Thyroid gland (tissue), 4 donors: ENCODE data around the gene PPP1R12A. TPM values are rescaled to one million over a fixed set of nuclear protein-coding genes. Genes with fewer than 3 reads are reported as not detected.
"Not testable (repeated sequence)": the region's sequence is repeated elsewhere in the genome, so short reads cannot be mapped to it uniquely, and the experiment has no call there.

ENCODE experiments used
- DNase-seq, 2 donors: peaks; one replicate each; pipeline ENCODE4 v3.0.0-alpha.2; 2019
- H3K27ac ChIP-seq, 3 donors: fragments of 200-600 bp; sonication (generic); 1 replicate in 2 of 3; 2 replicates in 1 of 3; pipeline ENCODE4 v1.5.1; 2016 to 2019; ENCODE audit warnings: mild to moderate bottlenecking in 1 of 3, moderate library complexity in 1 of 3
- H3K27me3 ChIP-seq: fragments of 200-600 bp; sonication (generic); one replicate; pipeline ENCODE4 v1.5.1; 2019
- H3K36me3 ChIP-seq, 2 donors: fragments of 200-600 bp; sonication (generic); one replicate each; pipeline ENCODE4 v1.5.1; 2016 to 2019
- H3K4me1 ChIP-seq, 2 donors: fragments of 200-600 bp; sonication (generic); one replicate each; pipeline ENCODE4 v1.5.1; 2017 to 2019
- H3K4me3 ChIP-seq, 3 donors: fragments of 200-600 bp; sonication (generic); replicated peaks in 1 of 3; 1 replicate in 2 of 3; 2 replicates in 1 of 3; pipeline ENCODE4 v1.5.1; 2016; ENCODE audit warnings: mild to moderate bottlenecking in 1 of 3
- H3K9me3 ChIP-seq: fragments of 200-600 bp; sonication (generic); one replicate; pipeline ENCODE4 v1.5.1; 2017
- POLR2A ChIP-seq, 2 donors: fragments of 450-650 bp; IDR thresholded peaks; one replicate each; pipeline ENCODE4 v1.6.1; 2017; ENCODE audit warnings: antibody characterized with exemption in 2 of 2, mild to moderate bottlenecking in 2 of 2, moderate library complexity in 1 of 2
- WGBS, 2 donors: methylation state at CpG; one replicate each; pipeline ENCODE4 v1.1.5; 2017; 5-methylcytosine and 5-hydroxymethylcytosine counted together
- intact Hi-C: fragments of 100-400 bp; cut with DNase I; formaldehyde crosslinking; loops from one replicate; pipeline ENCODE4 v1.15.1; 2023
- total RNA-seq, 4 donors: library from RNA; depleted of rRNA; stranded (reverse); fragments of >200 nt; gene quantifications; one replicate each; pipeline ENCODE4 v1.2.3, GENCODE V29; 2016
- TF ChIP-seq, protein P1 (sequence below), 6 experiments: fragments of 200-600 bp in 3 of 6; fragments of 450-650 bp in 3 of 6; sonication (generic) in 3 of 6; IDR thresholded peaks; one replicate each; pipeline ENCODE4 v1.5.1; 2016 to 2019; ENCODE audit warnings: antibody characterized with exemption in 6 of 6, mild to moderate bottlenecking in 2 of 6, inconsistent platforms in 1 of 6, moderate library complexity in 1 of 6

PPP1R12A gene
- total RNA-seq, 4 donors from 2014 or later = 90.0 to 128 (median 100) TPM

DNA sequence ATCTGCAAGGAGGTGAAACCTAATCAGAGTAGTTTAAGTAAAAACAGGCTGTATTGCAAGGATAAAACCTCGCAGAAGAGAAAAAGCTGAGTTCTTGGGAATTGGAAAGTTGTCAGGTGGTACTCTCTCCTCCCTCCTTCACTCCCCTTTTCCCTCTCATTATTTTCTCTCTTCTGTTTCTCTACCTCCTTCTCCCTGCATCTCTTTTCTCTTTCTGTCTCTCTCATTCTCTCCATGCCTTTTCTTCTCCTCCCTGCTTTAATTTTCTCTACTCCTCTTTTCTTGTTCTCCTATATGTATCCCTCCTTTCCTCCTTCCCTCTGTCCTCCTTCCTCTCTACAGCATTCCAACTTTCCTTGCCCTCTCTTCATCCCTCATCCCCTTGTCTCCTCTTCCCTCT is 14.2 kb upstream of the PPP1R12A start:
- Histone ChIP-seq H3K27me3 (no peaks in the 10 kb centered on the region), H3K4me3 (no peak overlapping the region), H3K4me1 (no peaks in the 10 kb centered on the region), H3K9me3 (no peaks in the 10 kb centered on the region), H3K36me3 (no peaks in the 10 kb centered on the region), H3K27ac (no peak overlapping the region)
- no peak for DNase-seq
- intact Hi-C loops = no loop called here
- no peak for TF ChIP-seq POLR2A (IDR thresholded peaks at IDR 0.05)
- TF ChIP-seq, protein P1, sequence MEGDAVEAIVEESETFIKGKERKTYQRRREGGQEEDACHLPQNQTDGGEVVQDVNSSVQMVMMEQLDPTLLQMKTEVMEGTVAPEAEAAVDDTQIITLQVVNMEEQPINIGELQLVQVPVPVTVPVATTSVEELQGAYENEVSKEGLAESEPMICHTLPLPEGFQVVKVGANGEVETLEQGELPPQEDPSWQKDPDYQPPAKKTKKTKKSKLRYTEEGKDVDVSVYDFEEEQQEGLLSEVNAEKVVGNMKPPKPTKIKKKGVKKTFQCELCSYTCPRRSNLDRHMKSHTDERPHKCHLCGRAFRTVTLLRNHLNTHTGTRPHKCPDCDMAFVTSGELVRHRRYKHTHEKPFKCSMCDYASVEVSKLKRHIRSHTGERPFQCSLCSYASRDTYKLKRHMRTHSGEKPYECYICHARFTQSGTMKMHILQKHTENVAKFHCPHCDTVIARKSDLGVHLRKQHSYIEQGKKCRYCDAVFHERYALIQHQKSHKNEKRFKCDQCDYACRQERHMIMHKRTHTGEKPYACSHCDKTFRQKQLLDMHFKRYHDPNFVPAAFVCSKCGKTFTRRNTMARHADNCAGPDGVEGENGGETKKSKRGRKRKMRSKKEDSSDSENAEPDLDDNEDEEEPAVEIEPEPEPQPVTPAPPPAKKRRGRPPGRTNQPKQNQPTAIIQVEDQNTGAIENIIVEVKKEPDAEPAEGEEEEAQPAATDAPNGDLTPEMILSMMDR (IDR thresholded peaks at IDR 0.05) = no peak
- 83 to 93% methylated on average over 1 of the region's 1 CpG for WGBS, 2 donors

DNA sequence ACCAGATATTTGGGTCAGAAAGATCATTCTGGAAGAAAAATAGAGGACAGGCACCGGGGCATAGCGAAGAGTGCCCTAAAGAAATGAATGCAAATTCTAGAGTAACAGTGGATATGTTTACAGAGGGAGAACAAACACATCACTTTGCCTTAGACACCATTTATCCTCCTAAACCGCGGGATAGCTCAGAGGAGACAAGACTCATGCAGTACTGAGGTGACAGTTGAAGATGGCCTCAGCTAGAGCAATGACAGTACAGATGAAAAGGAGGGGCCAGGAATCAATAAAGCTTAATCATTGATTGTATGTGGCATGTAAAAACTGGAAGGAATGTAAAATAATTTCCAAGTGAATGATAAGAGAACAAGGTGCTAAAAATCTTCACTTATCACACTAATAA is 10.5 kb upstream of the PPP1R12A start:
- H3K36me3 ChIP-seq = no peaks in the 10 kb centered on the region
- H3K27ac ChIP-seq = no peak overlapping the region
- H3K27me3 ChIP-seq = no peaks in the 10 kb centered on the region
- DNase-seq = no peak
- TF ChIP-seq POLR2A (IDR thresholded peaks at IDR 0.05) = no peak
- TF ChIP-seq, protein P1 (IDR thresholded peaks at IDR 0.05) = no peak
- intact Hi-C loops = no loop called here
- no peak overlapping the region for H3K4me3 ChIP-seq
- H3K9me3 ChIP-seq = no peaks in the 10 kb centered on the region
- no peaks in the 10 kb centered on the region for H3K4me1 ChIP-seq
- WGBS, 2 donors = 65 to 66% methylated on average over 4 of the region's 4 CpGs

DNA sequence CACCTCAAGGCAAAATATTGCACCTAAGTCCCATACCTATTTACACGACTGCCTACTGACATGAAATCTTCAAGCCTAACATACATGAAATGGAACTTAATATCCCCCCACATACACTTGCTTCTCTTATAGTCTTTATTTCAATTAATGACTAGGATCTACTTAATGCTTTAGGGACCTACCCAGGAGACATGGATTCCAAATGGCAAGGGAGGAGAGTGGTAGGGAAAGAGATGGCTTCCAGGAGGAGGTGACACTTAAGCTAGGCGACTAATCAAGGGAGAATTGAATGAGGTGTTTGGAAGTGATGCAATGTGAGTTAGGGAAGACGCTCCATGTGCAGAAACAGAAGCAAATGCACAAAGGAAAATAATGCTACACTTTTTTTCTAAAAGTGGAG is 9.7 kb upstream of the PPP1R12A start:
- Histone ChIP-seq H3K4me1 (no peaks in the 10 kb centered on the region), H3K27me3 (no peaks in the 10 kb centered on the region), H3K36me3 (no peaks in the 10 kb centered on the region), H3K9me3 (no peaks in the 10 kb centered on the region), H3K27ac (no peak overlapping the region), H3K4me3 (no peak overlapping the region)
- DNase-seq = no peak
- intact Hi-C loops = no loop called here
- 87 to 91% methylated on average over 3 of the region's 3 CpGs for WGBS, 2 donors
- TF ChIP-seq POLR2A (IDR thresholded peaks at IDR 0.05) = no peak
- TF ChIP-seq, protein P1 (IDR thresholded peaks at IDR 0.05) = no peak

DNA sequence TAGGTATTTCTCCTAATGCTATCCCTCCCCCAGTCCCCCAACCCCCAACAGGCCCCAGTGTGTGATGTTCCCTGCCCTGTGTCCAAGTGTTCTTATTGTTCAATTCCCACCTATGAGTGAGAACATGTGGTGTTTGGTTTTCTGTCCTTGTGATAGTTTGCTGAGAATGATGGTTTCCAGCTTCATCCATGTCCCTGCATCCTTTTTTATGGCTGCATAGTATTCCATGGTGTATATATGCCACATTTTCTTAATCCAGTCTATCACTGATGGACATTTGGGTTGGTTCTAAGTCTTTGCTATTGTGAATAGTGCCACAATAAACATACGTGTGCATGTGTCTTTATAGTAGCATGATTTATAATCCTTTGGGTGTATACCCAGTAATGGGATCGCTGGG is 7.9 kb upstream of the PPP1R12A start:
- DNase-seq, H3K36me3 ChIP-seq, H3K4me1 ChIP-seq, H3K4me3 ChIP-seq, intact Hi-C loops, H3K27me3 ChIP-seq, H3K9me3 ChIP-seq, H3K27ac ChIP-seq: not testable (repeated sequence)
- 94 to 96% methylated on average over 2 of the region's 2 CpGs for WGBS, 2 donors

DNA sequence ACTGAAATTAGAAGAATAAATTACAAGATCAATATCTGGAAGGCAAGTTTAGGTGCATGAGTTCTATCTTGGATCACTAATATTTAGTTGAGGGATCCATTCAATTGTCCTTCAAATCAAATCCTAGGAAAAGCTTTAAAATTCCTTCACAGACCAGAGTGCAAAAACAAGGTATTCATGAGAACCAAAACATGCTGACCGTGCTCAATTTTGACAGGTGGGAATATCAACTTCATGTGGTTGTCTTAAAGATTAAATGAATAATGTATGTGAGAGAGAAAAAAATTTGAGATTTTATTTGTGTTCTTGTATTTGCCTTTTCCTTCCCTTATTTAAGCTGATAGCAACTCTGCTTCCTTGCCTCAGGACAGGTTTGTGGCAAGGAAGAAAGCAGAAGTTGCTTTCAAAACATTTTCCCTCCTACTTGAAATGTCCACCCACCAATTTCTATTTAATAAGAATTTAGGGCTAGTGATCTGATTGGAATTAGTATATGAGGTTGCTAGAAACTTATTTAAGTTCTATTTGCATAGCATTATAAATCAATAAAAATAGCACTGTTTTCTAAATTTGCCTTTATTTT is 4.9 kb upstream of the PPP1R12A start:
- DNase-seq = no peak
- Histone ChIP-seq H3K27me3 (no peaks in the 10 kb centered on the region), H3K9me3 (no peaks in the 10 kb centered on the region), H3K36me3 (no peaks in the 10 kb centered on the region), H3K27ac (no peak overlapping the region), H3K4me1 (peaks cover 12 to 13% of the 10 kb centered on the region in 2 donors), H3K4me3 (no peak overlapping the region)
- intact Hi-C loops = no loop called here
- TF ChIP-seq POLR2A (IDR thresholded peaks at IDR 0.05) = no peak
- TF ChIP-seq, protein P1 (IDR thresholded peaks at IDR 0.05) = no peak
- WGBS, 2 donors = 90 to 97% methylated on average over 1 of the region's 1 CpG

DNA sequence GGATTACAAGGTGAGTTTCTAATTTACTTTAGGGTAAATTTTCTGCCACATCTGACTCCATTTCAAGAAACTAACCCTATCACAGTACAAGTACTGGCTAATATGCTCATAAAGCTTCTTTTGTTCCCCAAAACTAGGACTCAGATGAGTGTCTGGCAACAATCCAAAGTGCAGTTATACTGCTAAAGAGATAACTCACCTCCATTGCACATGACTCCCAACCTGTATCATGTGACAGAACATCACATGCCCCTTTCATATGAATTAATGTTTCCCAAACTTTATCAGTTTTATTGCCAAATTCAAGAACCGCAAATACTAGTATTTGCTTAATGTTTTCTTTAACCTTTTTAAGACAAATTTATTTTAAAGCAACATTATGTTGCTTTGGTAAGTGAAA is 3.9 kb upstream of the PPP1R12A start:
- Histone ChIP-seq H3K4me1 (peaks cover 12 to 13% of the 10 kb centered on the region in 2 donors), H3K36me3 (no peaks in the 10 kb centered on the region), H3K27ac (no peak overlapping the region), H3K9me3 (no peaks in the 10 kb centered on the region), H3K27me3 (no peaks in the 10 kb centered on the region), H3K4me3 (no peak overlapping the region)
- WGBS, 2 donors = 98% methylated on average over 1 of the region's 1 CpG
- TF ChIP-seq POLR2A (IDR thresholded peaks at IDR 0.05) = no peak
- TF ChIP-seq, protein P1 (IDR thresholded peaks at IDR 0.05) = no peak
- intact Hi-C loops = no loop called here
- no peak for DNase-seq
